ENCODE results near the gene CLEC11A.
"Not testable (repeated sequence)": the region's sequence is repeated elsewhere in the genome, so short reads cannot be mapped to it uniquely, and the experiment has no call there.

CLEC11A gene

DNA sequence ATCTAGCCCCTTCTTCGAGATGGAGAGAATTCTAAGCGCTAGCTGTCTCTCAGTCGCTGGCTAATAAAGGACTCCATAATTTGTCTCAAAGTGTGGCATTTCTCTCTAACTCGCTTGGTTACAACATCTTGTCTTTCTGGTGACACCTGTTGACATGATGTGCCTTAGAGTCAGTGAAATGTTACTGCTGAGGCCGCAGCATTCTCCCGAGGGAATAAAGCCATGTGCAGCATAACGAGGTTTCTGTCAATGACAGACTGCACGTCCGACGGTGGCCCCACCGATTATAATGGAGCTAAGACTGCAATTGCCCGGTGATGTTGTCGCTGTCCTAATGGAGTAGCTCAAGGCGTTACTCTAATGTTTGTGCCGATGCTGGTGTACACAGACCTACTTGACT, 26.8 kb downstream of the CLEC11A start:
- TF ChIP-seq, protein P1, sequence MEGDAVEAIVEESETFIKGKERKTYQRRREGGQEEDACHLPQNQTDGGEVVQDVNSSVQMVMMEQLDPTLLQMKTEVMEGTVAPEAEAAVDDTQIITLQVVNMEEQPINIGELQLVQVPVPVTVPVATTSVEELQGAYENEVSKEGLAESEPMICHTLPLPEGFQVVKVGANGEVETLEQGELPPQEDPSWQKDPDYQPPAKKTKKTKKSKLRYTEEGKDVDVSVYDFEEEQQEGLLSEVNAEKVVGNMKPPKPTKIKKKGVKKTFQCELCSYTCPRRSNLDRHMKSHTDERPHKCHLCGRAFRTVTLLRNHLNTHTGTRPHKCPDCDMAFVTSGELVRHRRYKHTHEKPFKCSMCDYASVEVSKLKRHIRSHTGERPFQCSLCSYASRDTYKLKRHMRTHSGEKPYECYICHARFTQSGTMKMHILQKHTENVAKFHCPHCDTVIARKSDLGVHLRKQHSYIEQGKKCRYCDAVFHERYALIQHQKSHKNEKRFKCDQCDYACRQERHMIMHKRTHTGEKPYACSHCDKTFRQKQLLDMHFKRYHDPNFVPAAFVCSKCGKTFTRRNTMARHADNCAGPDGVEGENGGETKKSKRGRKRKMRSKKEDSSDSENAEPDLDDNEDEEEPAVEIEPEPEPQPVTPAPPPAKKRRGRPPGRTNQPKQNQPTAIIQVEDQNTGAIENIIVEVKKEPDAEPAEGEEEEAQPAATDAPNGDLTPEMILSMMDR (IDR thresholded peaks at IDR 0.05; ENCODE audit: insufficient read depth, missing control alignments) = no peak
- DNase-seq (ENCODE audit: insufficient read length, low spot score) = no peak
- no peak for FAIRE-seq

GRCh38 chr19:50753879-50754278, 30.7 kb downstream of the CLEC11A start:
- FAIRE-seq (no peak), DNase-seq (ENCODE audit: insufficient read length, low spot score) (no peak)
- TF ChIP-seq, protein P1 (IDR thresholded peaks at IDR 0.05; ENCODE audit: insufficient read depth, missing control alignments) = no peak

DNA sequence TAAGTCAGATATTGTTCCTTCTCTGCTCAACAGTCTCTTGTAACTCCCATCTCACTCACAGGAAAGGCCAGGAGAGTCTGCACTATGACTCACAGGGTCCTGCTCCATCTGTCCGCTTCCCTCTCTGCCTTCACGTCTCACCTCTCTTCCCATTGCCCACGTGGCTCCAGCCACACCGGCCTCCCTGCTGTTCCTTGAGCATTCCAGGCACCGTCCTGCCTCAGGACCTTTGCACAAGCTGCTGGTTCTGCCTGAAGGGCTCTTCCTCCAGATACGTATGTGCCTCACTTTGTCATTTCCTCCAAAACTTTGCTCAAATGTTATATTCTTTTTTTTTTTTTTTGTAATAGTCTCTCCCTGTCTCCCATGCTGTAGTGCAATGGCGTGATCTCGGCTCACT, 33.1 kb downstream of the CLEC11A start:
- DNase-seq (ENCODE audit: insufficient read length, low spot score); FAIRE-seq: not testable (repeated sequence)

DNA sequence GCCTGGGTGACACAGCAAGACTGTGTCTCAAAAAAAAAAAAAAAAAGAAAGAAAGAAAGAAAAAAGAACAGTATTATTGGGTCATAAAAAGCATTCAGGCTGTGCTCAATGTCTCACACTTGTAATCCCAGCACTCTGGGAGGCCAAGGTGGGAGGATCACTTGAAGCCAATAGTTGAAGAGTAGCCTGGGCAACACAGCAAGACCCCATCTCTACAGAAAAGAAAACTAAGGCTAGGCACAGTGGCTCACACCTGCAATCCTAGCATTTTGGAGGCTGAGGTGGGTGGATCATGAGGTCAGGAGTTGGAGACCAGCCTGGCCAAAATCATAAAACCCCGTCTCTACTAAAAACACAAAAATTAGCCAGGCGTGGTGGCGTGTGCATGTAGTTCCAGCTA, 34.5 kb downstream of the CLEC11A start:
- not testable (repeated sequence) for FAIRE-seq; DNase-seq (ENCODE audit: insufficient read length, low spot score)

DNA sequence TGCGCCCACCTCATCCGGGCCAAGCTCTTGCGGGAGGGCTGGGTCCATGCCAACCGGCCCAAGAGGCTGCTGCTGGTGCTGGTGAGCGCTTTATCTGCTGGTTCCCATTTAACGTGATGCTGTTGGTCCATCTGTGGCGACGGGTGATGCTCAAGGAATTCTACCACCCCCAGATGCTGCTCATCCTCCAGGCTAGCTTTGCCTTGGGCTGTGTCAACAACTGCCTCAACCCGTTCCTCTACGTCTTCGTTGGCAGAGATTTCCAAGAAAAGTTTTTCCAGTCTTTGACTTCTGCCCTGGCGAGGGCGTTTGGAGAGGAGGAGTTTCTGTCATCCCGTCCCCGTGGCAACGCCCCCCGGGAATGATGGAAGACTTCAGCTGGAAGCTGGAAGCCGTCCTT, 35.9 kb downstream of the CLEC11A start:
- not testable (repeated sequence) for FAIRE-seq; DNase-seq (ENCODE audit: insufficient read length, low spot score)

GRCh38 chr19:50759886-50760285, 36.7 kb downstream of the CLEC11A start:
- FAIRE-seq (no peak), DNase-seq (ENCODE audit: insufficient read length, low spot score) (no peak)
- TF ChIP-seq, protein P1 (IDR thresholded peaks at IDR 0.05; ENCODE audit: insufficient read depth, missing control alignments) = no peak

DNA sequence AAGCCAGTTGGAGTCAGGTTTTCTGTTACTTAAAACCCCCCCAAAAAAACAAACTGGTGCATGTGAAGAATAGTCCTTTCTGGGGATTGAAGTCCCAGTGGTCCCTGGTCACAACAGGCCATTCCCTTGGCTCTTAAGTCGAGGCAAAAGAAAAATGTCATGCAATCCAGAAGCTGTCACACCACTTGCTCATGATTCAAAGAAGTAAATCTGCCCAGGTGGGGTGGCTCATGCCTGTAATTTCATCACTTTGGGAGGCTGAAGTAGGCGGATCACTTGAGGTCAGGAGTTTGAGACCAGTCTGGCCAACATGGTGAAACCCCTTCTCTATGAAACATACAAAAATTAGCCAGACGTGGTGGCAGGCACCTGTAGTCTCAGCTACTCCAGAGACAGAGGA, 38.3 kb downstream of the CLEC11A start:
- FAIRE-seq; DNase-seq (ENCODE audit: insufficient read length, low spot score): not testable (repeated sequence)

DNA sequence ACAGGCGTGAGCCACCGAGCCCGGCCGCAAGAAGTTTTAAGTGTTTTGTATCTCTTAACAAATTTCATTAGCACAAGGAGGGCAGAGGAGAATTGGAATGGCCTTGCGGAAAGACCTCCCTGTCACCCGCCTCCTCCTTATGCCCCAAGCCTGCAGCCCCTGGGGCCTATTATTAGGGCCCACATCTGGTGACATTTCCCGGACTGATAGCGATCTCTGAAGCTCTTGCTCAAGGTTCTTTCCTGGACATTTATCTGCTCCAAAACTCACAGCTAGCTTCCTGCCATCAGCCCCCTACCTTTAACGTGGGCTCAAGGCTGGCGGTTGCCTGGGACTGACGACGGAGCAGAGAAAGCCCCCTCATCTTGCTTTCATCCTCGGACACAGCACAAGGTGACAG, 40.4 kb downstream of the CLEC11A start:
- DNase-seq (ENCODE audit: insufficient read length, low spot score); FAIRE-seq: not testable (repeated sequence)

DNA sequence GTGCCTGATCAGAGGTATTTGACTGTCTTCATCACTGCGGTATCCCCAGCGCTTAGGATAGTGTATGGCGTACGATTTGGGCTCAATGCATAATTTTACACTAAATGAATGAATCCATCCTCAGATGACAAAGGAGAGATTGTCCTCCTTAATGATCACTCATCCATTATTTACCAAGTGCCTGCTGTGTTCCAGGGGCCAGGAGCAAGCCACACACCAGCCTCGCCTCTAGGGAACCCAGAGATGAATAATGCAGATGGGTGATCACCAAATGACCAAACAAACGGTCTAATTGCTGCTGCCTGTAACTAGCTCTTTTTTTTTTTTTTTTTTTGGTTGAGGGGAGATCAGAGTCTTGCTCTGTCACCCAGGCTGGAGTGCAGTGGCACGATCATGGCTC, 41.2 kb downstream of the CLEC11A start:
- TF ChIP-seq, protein P1 (IDR thresholded peaks at IDR 0.05; ENCODE audit: insufficient read depth, missing control alignments) = no peak
- no peak for DNase-seq (ENCODE audit: insufficient read length, low spot score)
- FAIRE-seq = no peak

DNA sequence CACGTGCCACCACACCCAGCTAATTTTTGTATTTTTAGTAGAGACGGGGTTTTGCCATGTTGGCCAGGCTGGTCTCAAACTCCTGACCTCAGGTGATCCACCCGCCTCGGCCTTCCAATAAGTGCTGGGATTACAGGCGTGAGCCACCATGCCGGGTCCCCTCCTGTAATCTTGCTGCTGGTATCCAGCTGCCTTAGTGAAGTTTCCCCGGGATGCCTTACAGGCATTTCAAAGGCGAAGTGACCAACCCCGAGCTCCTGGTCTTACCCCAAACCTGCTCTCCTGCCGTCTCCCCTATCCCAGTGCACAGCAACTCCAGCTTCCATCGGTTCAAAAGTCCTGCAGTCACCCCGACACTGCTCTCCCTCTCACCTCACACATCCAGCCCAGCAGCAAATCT, 43.6 kb downstream of the CLEC11A start:
- FAIRE-seq; DNase-seq (ENCODE audit: insufficient read length, low spot score): not testable (repeated sequence)

- FAIRE-seq; DNase-seq (ENCODE audit: insufficient read length, low spot score): not testable (repeated sequence)
Observed at GRCh38 chr19:50767263-50767662, 44.1 kb downstream of the CLEC11A start.

All from D721Med (cell line).